Mesenchymal stem cell (in vitro differentiated cells and primary cell): ENCODE data around the gene CUL4A.

Source experiments
- DNase-seq: peaks from one replicate; pipeline ENCODE4 v3.0.0-alpha.2; 2013
- H2AFZ ChIP-seq: one replicate; pipeline ENCODE4 v1.6.1; 2013; ENCODE audit warnings: low read depth, mild to moderate bottlenecking, control low read depth, inconsistent platforms, low read length, moderate library complexity
- H2AK5ac ChIP-seq: 2 replicates; pipeline ENCODE4 v1.6.1; 2013; ENCODE audit warnings: low read length, moderate library complexity, mild to moderate bottlenecking, inconsistent platforms; ENCODE audit not compliant: severe bottlenecking
- H2BK120ac ChIP-seq: one replicate; pipeline ENCODE4 v1.6.1; 2013; ENCODE audit warnings: low read depth, mild to moderate bottlenecking, inconsistent platforms, low read length, moderate library complexity
- H2BK12ac ChIP-seq, 2 experiments: one replicate each; pipeline ENCODE4 v1.6.1; 2013; ENCODE audit warnings: inconsistent platforms in 2 of 2, low read length in 2 of 2, mild to moderate bottlenecking in 2 of 2, moderate library complexity in 2 of 2, control low read depth in 1 of 2
- H2BK15ac ChIP-seq: one replicate; pipeline ENCODE4 v1.6.1; 2013; ENCODE audit warnings: mild to moderate bottlenecking, low read depth, inconsistent platforms; ENCODE audit not compliant: poor library complexity, severe bottlenecking
- H2BK5ac ChIP-seq: 2 replicates; pipeline ENCODE4 v1.6.1; 2013; ENCODE audit warnings: low read depth, mild to moderate bottlenecking, low read length, control low read depth, inconsistent platforms; ENCODE audit not compliant: poor library complexity, severe bottlenecking
- H3K14ac ChIP-seq, 2 experiments: one replicate each; pipeline ENCODE4 v1.6.1; 2013; ENCODE audit warnings: inconsistent platforms in 2 of 2, low read length in 2 of 2, control low read depth in 1 of 2, mild to moderate bottlenecking in 1 of 2, moderate library complexity in 1 of 2
- H3K18ac ChIP-seq, 2 experiments: one replicate each; pipeline ENCODE4 v1.6.1; 2013; ENCODE audit warnings: inconsistent platforms in 2 of 2, low read length in 2 of 2, control low read depth in 1 of 2, low read depth in 1 of 2, mild to moderate bottlenecking in 1 of 2
- H3K23ac ChIP-seq, 2 experiments: one replicate each; pipeline ENCODE4 v1.6.1; 2013; ENCODE audit warnings: inconsistent platforms in 2 of 2, low read length in 2 of 2, mild to moderate bottlenecking in 2 of 2, moderate library complexity in 2 of 2, control low read depth in 1 of 2
- H3K27ac ChIP-seq: 2 replicates; pipeline ENCODE4 v1.5.1; 2013; ENCODE audit warnings: mild to moderate bottlenecking, moderate library complexity, low read length, control low read depth, inconsistent platforms; ENCODE audit not compliant: poor library complexity, severe bottlenecking
- H3K27me3 ChIP-seq, 2 experiments: 2 replicates each; pipeline versions ENCODE4 v1.6.1 to v1.7.0; 2013; ENCODE audit warnings: low read length in 2 of 2, mild to moderate bottlenecking in 2 of 2, moderate library complexity in 2 of 2, control low read depth in 1 of 2, inconsistent platforms in 1 of 2; ENCODE audit not compliant: control insufficient read depth in 1 of 2, insufficient read depth in 1 of 2
- H3K36me3 ChIP-seq, 2 experiments: 2 replicates each; pipeline versions ENCODE4 v1.6.1 to v1.7.0; 2013; ENCODE audit warnings: low read length in 2 of 2, control low read depth in 1 of 2, inconsistent platforms in 1 of 2, low read depth in 1 of 2, mild to moderate bottlenecking in 1 of 2; ENCODE audit not compliant: insufficient read depth in 2 of 2, control insufficient read depth in 1 of 2
- H3K4ac ChIP-seq, 2 experiments: one replicate each; pipeline ENCODE4 v1.6.1; 2013; ENCODE audit warnings: inconsistent platforms in 2 of 2, low read length in 2 of 2, mild to moderate bottlenecking in 2 of 2, moderate library complexity in 2 of 2, control low read depth in 1 of 2, low read depth in 1 of 2
- H3K4me1 ChIP-seq: 2 replicates; pipeline ENCODE4 v1.6.1; 2013; ENCODE audit warnings: low read depth, low read length, control low read depth; ENCODE audit not compliant: control insufficient read depth, insufficient read depth
- H3K4me2 ChIP-seq: 2 replicates; pipeline ENCODE4 v1.6.1; 2013; ENCODE audit warnings: low read length, mild to moderate bottlenecking, inconsistent platforms; ENCODE audit not compliant: poor library complexity, severe bottlenecking
- H3K4me3 ChIP-seq, 2 experiments: 2 replicates each; pipeline versions ENCODE4 v1.5.1 to v1.7.0; 2013; ENCODE audit warnings: low read length in 2 of 2, mild to moderate bottlenecking in 2 of 2, control low read depth in 1 of 2, low read depth in 1 of 2; ENCODE audit not compliant: insufficient read depth in 1 of 2
- H3K79me1 ChIP-seq: replicated peaks from 2 replicates; pipeline ENCODE4 v1.6.1; 2013; ENCODE audit warnings: mild to moderate bottlenecking, control low read depth, low read length, inconsistent platforms; ENCODE audit not compliant: poor library complexity, severe bottlenecking
- H3K9ac ChIP-seq: 2 replicates; pipeline ENCODE4 v1.7.0; 2013; ENCODE audit warnings: mild to moderate bottlenecking, low read length, moderate library complexity
- H3K9me3 ChIP-seq: 2 replicates; pipeline ENCODE4 v1.7.0; 2013; ENCODE audit warnings: mild to moderate bottlenecking, low read length; ENCODE audit not compliant: control insufficient read depth
- H4K8ac ChIP-seq: one replicate; pipeline ENCODE4 v1.6.1; 2013; ENCODE audit warnings: inconsistent platforms, mild to moderate bottlenecking, low read length, moderate library complexity
- H4K91ac ChIP-seq: one replicate; pipeline ENCODE4 v1.6.1; 2013; ENCODE audit warnings: mild to moderate bottlenecking, low read length, inconsistent platforms
- WGBS: methylation state at CpG from one replicate; pipeline ENCODE4 v1.1.7; 2013; ENCODE audit warnings: mixed read lengths; 5-methylcytosine and 5-hydroxymethylcytosine counted together

The CUL4A gene

GRCh38 chr13:113229791-113230190 is 20.4 kb downstream of the CUL4A start:
- Histone ChIP-seq H4K8ac (no peak overlapping the region), H3K23ac (no peak overlapping the region)

GRCh38 chr13:113231306-113232207 is 22.1 kb downstream of the CUL4A start:
- Histone ChIP-seq H3K4ac (no peak overlapping the region), H2BK120ac (no peak overlapping the region), H3K4me2 (no peak overlapping the region), H2BK12ac (no peak overlapping the region), H4K8ac (no peak overlapping the region), H2AFZ (no peak overlapping the region), H3K4me3 (no peak overlapping the region), H3K27me3 (no peaks in the 10 kb centered on the region), H3K4me1 (peaks cover 6% of the 10 kb centered on the region), H2BK5ac (no peak overlapping the region), H2AK5ac (no peak overlapping the region), H3K18ac (no peak overlapping the region), H4K91ac (no peak overlapping the region), H3K79me1 (peaks cover 30% of the 10 kb centered on the region), H3K14ac (no peak overlapping the region), H3K23ac (no peak overlapping the region), H3K27ac (no peak overlapping the region), H3K9me3 (no peaks in the 10 kb centered on the region), H2BK15ac (no peak overlapping the region), H3K9ac (no peak overlapping the region), H3K36me3 (peaks cover 54 to 91% of the 10 kb centered on the region in 2 experiments)
- DNase-seq: no peak
- 85% methylated on average over 14 of the region's 14 CpGs for WGBS

More at GRCh38 chr13:113229791-113230190, 20.4 kb downstream of the CUL4A start:
- H4K91ac ChIP-seq: no peak overlapping the region
- no peak overlapping the region for H2BK5ac ChIP-seq
- no peak overlapping the region for H2AFZ ChIP-seq
- no peak overlapping the region for H3K18ac ChIP-seq
- no peak overlapping the region for H2BK12ac ChIP-seq
- H3K4ac ChIP-seq: no peak overlapping the region
- H3K27me3 ChIP-seq: no peaks in the 10 kb centered on the region
- no peak overlapping the region for H3K4me3 ChIP-seq
- peaks cover 59 to 93% of the 10 kb centered on the region in 2 experiments for H3K36me3 ChIP-seq
- H3K14ac ChIP-seq: no peak overlapping the region
- H3K9me3 ChIP-seq: no peaks in the 10 kb centered on the region
- 98% methylated on average over 20 of the region's 20 CpGs for WGBS
- no peak overlapping the region for H2AK5ac ChIP-seq
- H3K27ac ChIP-seq: no peak overlapping the region
- H3K4me2 ChIP-seq: no peak overlapping the region
- H2BK120ac ChIP-seq: no peak overlapping the region
- no peak overlapping the region for H2BK15ac ChIP-seq
- DNase-seq: no peak
- H3K9ac ChIP-seq: no peak overlapping the region
- H3K79me1 ChIP-seq: peaks cover 34% of the 10 kb centered on the region
- peaks cover 8% of the 10 kb centered on the region for H3K4me1 ChIP-seq

DNA sequence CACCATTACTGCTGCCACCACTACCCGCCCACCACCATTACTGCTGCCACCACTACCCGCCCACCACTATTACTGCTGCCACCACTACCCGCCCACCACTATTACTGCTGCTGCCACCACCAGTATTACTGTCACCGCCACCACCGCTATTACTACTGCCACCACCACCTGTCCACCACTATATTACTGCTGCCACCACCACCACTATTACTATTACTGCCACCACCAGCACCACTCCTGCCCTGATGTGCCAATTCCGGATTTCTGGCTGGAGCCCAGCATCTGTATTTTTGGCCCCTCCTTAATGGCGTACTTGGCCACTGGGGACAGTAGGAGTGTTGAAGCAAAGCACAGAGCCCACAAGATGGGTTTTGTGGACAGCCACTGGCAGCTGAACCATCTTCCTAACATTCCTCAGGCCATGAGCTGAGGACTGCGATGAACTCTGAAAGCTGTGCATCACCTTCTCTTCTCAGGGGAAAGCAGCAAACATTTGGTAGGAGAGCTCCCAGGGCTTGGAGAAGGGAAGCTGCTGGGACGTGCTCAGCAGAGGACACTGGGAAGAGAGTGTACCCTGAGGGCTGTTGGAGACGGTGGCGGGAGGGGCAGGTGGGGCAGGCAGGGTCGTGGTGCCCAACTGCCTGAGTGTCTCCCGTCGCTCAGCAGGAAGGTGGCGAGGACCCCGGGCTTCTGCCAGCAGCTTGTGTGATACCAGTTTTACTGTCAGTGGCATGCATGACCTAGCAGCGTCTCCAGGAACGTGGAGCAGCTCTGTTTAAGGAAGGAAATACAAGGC is 23.0 kb downstream of the CUL4A start:
- Histone ChIP-seq H2BK12ac (no peak overlapping the region), H3K4me2 (no peak overlapping the region), H3K18ac (no peak overlapping the region), H3K36me3 (peaks cover 51 to 91% of the 10 kb centered on the region in 2 experiments), H2BK15ac (no peak overlapping the region), H3K14ac (no peak overlapping the region), H3K79me1 (peaks cover 23% of the 10 kb centered on the region), H4K91ac (no peak overlapping the region), H2BK120ac (no peak overlapping the region), H3K4me3 (no peak overlapping the region), H4K8ac (peak overlapping the region; percentile 7), H3K9ac (no peak overlapping the region), H2BK5ac (no peak overlapping the region), H3K4ac (no peak overlapping the region), H3K23ac (no peak overlapping the region), H3K27ac (no peak overlapping the region), H3K4me1 (peaks cover 2% of the 10 kb centered on the region), H3K27me3 (no peaks in the 10 kb centered on the region), H2AK5ac (no peak overlapping the region), H3K9me3 (no peaks in the 10 kb centered on the region), H2AFZ (no peak overlapping the region)
- WGBS: 86% methylated on average over 18 of the region's 18 CpGs
- no peak for DNase-seq

- WGBS: over 99% methylated on average over 9 of the region's 11 CpGs
- no peak overlapping the region for H2BK15ac ChIP-seq
- peaks cover 21% of the 10 kb centered on the region for H3K79me1 ChIP-seq
- H2AFZ ChIP-seq: no peak overlapping the region
- H2BK5ac ChIP-seq: no peak overlapping the region
- H2BK120ac ChIP-seq: no peak overlapping the region
- peaks cover 48 to 92% of the 10 kb centered on the region in 2 experiments for H3K36me3 ChIP-seq
- peaks cover 2% of the 10 kb centered on the region for H3K4me1 ChIP-seq
- H3K4me2 ChIP-seq: no peak overlapping the region
- no peak overlapping the region for H2AK5ac ChIP-seq
- no peak overlapping the region for H2BK12ac ChIP-seq
- H3K27ac ChIP-seq: no peak overlapping the region
- H3K9ac ChIP-seq: no peak overlapping the region
- H3K4me3 ChIP-seq: no peak overlapping the region
- no peak overlapping the region for H3K4ac ChIP-seq
- H3K27me3 ChIP-seq: no peaks in the 10 kb centered on the region
- no peaks in the 10 kb centered on the region for H3K9me3 ChIP-seq
- no peak overlapping the region for H3K18ac ChIP-seq
- no peak overlapping the region for H4K8ac ChIP-seq
- no peak overlapping the region for H3K14ac ChIP-seq
- DNase-seq: no peak
- no peak overlapping the region for H4K91ac ChIP-seq
- no peak overlapping the region for H3K23ac ChIP-seq
Measured at GRCh38 chr13:113233101-113233500, 23.7 kb downstream of the CUL4A start.
